Trophoblast cell (in vitro differentiated cells and primary cell): Measurements from ENCODE around the gene TMBIM4.

Experiments used
- DNase-seq, 2 donors: peaks; one replicate each; pipeline ENCODE4 v3.0.0-alpha.2; 2016
- H2AFZ ChIP-seq: 2 replicates; pipeline ENCODE4 v1.6.1; 2013; ENCODE audit warnings: low read length, moderate library complexity, mild to moderate bottlenecking; ENCODE audit not compliant: insufficient read depth, poor library complexity
- H2AK5ac ChIP-seq: 2 replicates; pipeline ENCODE4 v1.6.1; 2013; ENCODE audit warnings: mild to moderate bottlenecking, low read length
- H2BK120ac ChIP-seq: 2 replicates; pipeline ENCODE4 v1.6.1; 2013; ENCODE audit warnings: low read length, mild to moderate bottlenecking, moderate library complexity; ENCODE audit not compliant: insufficient read depth, poor library complexity
- H2BK12ac ChIP-seq: 2 replicates; pipeline ENCODE4 v1.6.1; 2013; ENCODE audit warnings: mild to moderate bottlenecking, low read length, moderate library complexity
- H2BK5ac ChIP-seq: 2 replicates; pipeline ENCODE4 v1.6.1; 2013; ENCODE audit warnings: low read length, low read depth, moderate library complexity, mild to moderate bottlenecking; ENCODE audit not compliant: poor library complexity
- H3K14ac ChIP-seq: 2 replicates; pipeline ENCODE4 v1.6.1; 2013; ENCODE audit warnings: mild to moderate bottlenecking, low read length
- H3K18ac ChIP-seq: 2 replicates; pipeline ENCODE4 v1.6.1; 2013; ENCODE audit warnings: mild to moderate bottlenecking, low read length
- H3K23ac ChIP-seq: 2 replicates; pipeline ENCODE4 v1.6.1; 2013; ENCODE audit warnings: low read length
- H3K27ac ChIP-seq: 2 replicates; pipeline ENCODE4 v1.5.1; 2013; ENCODE audit warnings: low read depth, mild to moderate bottlenecking, inconsistent platforms, low read length, moderate library complexity
- H3K27me3 ChIP-seq: 2 replicates; pipeline ENCODE4 v1.6.1; 2013; ENCODE audit warnings: inconsistent platforms, mild to moderate bottlenecking, low read length, moderate library complexity; ENCODE audit not compliant: insufficient read depth
- H3K36me3 ChIP-seq, 2 experiments: 1 replicate in 1 of 2; 2 replicates in 1 of 2; pipeline ENCODE4 v1.6.1; 2013; ENCODE audit warnings: low read length in 2 of 2, mild to moderate bottlenecking in 2 of 2, moderate library complexity in 1 of 2; ENCODE audit not compliant: insufficient read depth in 2 of 2, control insufficient read depth in 1 of 2
- H3K4ac ChIP-seq: 2 replicates; pipeline ENCODE4 v1.6.1; 2013; ENCODE audit warnings: low read depth, mild to moderate bottlenecking, low read length, moderate library complexity
- H3K4me1 ChIP-seq, 2 experiments: 1 replicate in 1 of 2; 2 replicates in 1 of 2; pipeline ENCODE4 v1.6.1; 2013; ENCODE audit warnings: low read length in 2 of 2, mild to moderate bottlenecking in 2 of 2, moderate library complexity in 1 of 2; ENCODE audit not compliant: insufficient read depth in 2 of 2, control insufficient read depth in 1 of 2
- H3K4me2 ChIP-seq: 2 replicates; pipeline ENCODE4 v1.6.1; 2013; ENCODE audit warnings: inconsistent platforms, mild to moderate bottlenecking, low read length, moderate library complexity
- H3K4me3 ChIP-seq: 2 replicates; pipeline ENCODE4 v1.5.1; 2013; ENCODE audit warnings: mild to moderate bottlenecking, low read depth, low read length, inconsistent platforms
- H3K79me1 ChIP-seq: one replicate; pipeline ENCODE4 v1.6.1; 2013; ENCODE audit warnings: low read length
- H3K79me2 ChIP-seq: 2 replicates; pipeline ENCODE4 v1.6.1; 2013; ENCODE audit warnings: low read length, mild to moderate bottlenecking; ENCODE audit not compliant: control insufficient read depth, insufficient read depth, poor library complexity
- H3K9ac ChIP-seq: 2 replicates; pipeline ENCODE4 v1.6.1; 2013; ENCODE audit warnings: mild to moderate bottlenecking, low read length
- H3K9me3 ChIP-seq: 2 replicates; pipeline ENCODE4 v1.6.1; 2013; ENCODE audit warnings: low read depth, mild to moderate bottlenecking, control low read depth, inconsistent platforms, low read length; ENCODE audit not compliant: insufficient read depth
- H4K12ac ChIP-seq: 2 replicates; pipeline ENCODE4 v1.6.1; 2013; ENCODE audit warnings: low read depth, mild to moderate bottlenecking, low read length, moderate library complexity
- H4K8ac ChIP-seq: 2 replicates; pipeline ENCODE4 v1.6.1; 2013; ENCODE audit warnings: low read depth, mild to moderate bottlenecking, low read length, moderate library complexity
- H4K91ac ChIP-seq: one replicate; pipeline ENCODE4 v1.6.1; 2013; ENCODE audit warnings: low read depth, mild to moderate bottlenecking, low read length, moderate library complexity
- WGBS: extraction: QIAGEN DNeasy Blood & Tissue Kit; methylation state at CpG from one replicate; pipeline ENCODE4 v1.1.7; 2013; ENCODE audit warnings: missing lambda C conversion rate; ENCODE audit not compliant: insufficient read length, insufficient coverage; ENCODE audit errors: extremely low coverage; 5-methylcytosine and 5-hydroxymethylcytosine counted together

Gene TMBIM4

DNA sequence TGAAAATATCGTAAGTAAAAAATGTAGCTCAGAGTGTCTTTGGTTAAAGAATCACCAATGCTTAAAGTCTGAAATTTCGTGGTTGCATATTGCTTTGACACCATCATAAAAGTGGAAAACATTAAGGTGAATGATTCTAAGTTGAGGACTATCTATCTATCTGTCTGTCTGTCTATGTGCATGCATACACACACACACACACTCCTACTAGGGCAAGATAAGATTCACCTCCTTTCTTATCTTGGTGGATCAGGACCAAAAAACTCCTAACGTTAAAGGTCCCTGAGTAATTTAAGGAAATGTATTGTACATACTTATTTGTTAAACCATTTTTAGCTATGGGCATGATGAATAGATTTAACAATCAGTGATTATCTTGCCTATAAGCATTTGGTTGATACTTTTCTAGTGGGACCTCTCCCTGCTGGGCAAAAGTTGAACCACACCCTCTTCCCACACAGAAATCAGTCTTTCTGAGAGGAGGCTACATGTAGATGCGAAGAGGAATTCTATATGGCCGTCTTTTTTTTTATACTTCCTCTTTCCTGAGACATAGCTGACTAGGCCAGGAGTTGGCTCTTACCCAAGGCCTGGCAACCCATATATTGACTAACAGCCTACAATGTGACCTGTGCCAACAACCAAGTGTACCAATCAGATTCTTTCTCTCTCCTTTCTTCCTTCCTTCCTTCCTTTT is 19.9 kb downstream of the TMBIM4 start:
- no peak overlapping the region for H2BK120ac ChIP-seq

DNA sequence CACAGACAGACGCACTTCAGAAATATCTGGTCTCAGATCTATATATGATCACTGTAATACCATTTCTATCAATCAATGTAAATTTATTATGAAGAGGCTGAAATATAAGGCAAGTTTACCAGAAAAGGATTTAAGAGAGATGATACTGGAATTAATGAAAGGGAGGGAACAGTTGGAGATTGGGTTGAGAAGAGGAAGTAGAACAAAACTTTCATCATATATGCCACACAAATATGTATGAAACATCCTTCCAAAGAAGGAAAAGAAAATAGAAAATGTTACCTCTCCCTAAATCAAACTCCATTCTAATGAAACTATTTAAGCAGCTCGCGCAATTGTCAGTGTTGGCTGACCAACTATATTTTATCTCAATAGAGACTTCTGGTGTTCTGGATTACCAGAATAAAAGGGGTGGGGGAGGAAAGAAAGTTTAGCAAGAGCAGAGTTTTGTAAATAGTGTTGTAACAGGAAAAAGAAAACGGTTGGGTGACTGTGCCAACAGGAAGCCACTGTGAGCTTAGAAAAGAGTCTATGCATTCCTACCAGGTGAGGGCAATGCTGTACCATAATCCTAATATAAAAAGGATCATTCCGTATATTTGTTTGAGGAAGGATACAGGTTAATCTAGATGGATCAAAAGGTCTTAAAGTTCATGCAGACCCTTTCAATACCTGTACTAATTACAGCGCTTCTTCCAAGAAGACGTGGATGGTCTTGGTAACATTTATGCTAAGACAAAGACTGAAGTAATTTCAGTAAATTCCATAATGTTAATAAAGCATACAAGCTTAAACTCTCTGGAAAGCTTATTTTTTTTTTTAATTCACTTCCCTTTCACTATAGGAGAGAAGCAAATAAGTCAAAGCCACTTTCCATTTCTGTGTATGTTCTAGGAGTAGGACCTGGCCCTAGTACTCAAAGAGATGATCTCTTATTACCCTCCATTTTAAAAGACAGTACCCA is 24.7 kb downstream of the TMBIM4 start:
- no peak overlapping the region for H4K91ac ChIP-seq
- H4K12ac ChIP-seq = no peak overlapping the region
- no peak overlapping the region for H3K4me2 ChIP-seq
- no peak overlapping the region for H2AK5ac ChIP-seq
- H3K4me1 ChIP-seq = no peaks in the 10 kb centered on the region
- H3K79me2 ChIP-seq = no peaks in the 10 kb centered on the region
- WGBS = no CpG with 5 or more reads among the region's 7 CpGs
- H3K4me3 ChIP-seq = no peak overlapping the region
- H3K18ac ChIP-seq = no peak overlapping the region
- no peaks in the 10 kb centered on the region for H3K79me1 ChIP-seq
- H3K14ac ChIP-seq = no peak overlapping the region
- no peak overlapping the region for H3K9ac ChIP-seq
- no peak overlapping the region for H2BK5ac ChIP-seq
- H2BK12ac ChIP-seq = no peak overlapping the region
- no peaks in the 10 kb centered on the region for H3K27me3 ChIP-seq
- H3K4ac ChIP-seq = no peak overlapping the region
- H3K23ac ChIP-seq = no peak overlapping the region
- peak; percentile 41 to 79 for DNase-seq
- no peak overlapping the region for H3K27ac ChIP-seq
- H4K8ac ChIP-seq = no peak overlapping the region
- H3K36me3 ChIP-seq = peaks cover 0 to 3% of the 10 kb centered on the region in 2 experiments
- no peak overlapping the region for H2BK120ac ChIP-seq
- no peak overlapping the region for H2AFZ ChIP-seq
- no peaks in the 10 kb centered on the region for H3K9me3 ChIP-seq

More for the DNA sequence above, 19.9 kb downstream of the TMBIM4 start:
- Histone ChIP-seq H2BK12ac (no peak overlapping the region), H3K79me1 (no peaks in the 10 kb centered on the region), H2AFZ (no peak overlapping the region), H3K4ac (no peak overlapping the region), H3K36me3 (no peaks in the 10 kb centered on the region), H3K4me2 (no peak overlapping the region), H4K12ac (no peak overlapping the region), H3K18ac (no peak overlapping the region), H3K4me1 (no peaks in the 10 kb centered on the region), H2AK5ac (no peak overlapping the region), H3K23ac (no peak overlapping the region), H3K27me3 (no peaks in the 10 kb centered on the region), H3K14ac (no peak overlapping the region), H4K91ac (no peak overlapping the region), H3K9ac (no peak overlapping the region), H3K4me3 (no peak overlapping the region), H3K79me2 (no peaks in the 10 kb centered on the region), H4K8ac (no peak overlapping the region), H3K27ac (no peak overlapping the region), H2BK5ac (no peak overlapping the region), H3K9me3 (no peaks in the 10 kb centered on the region)
- no peak for DNase-seq
- whole genome bisulfite sequencing = no CpG with 5 or more reads among the region's 5 CpGs

DNA sequence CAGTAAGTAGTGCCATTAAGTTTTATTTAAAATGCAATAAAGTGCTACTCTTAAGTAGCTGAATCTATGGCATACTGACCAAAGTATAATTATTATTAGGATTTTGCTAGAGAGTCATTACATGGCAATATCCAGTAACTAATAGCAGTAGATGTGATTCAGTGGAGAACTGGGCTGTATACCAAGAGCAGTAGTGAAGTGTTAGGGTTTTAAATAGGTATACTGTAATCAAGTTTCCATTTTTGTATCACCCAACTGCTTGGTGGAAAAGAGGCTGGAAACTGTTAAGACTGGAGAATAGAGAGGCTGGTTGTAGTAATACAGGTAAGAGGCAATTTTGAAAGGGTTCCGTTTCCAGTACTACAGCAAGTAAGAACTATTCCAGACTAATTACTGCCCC is 25.9 kb downstream of the TMBIM4 start:
- WGBS = no CpG with 5 or more reads among the region's 1 CpG
- Histone ChIP-seq H4K91ac (no peak overlapping the region), H3K4me3 (no peak overlapping the region), H3K9ac (no peak overlapping the region), H3K23ac (no peak overlapping the region), H2BK5ac (no peak overlapping the region), H3K14ac (no peak overlapping the region), H3K79me1 (no peaks in the 10 kb centered on the region), H3K4ac (no peak overlapping the region), H2BK12ac (no peak overlapping the region), H4K8ac (no peak overlapping the region), H2BK120ac (no peak overlapping the region), H3K27me3 (no peaks in the 10 kb centered on the region), H3K27ac (no peak overlapping the region), H3K36me3 (peaks cover 0 to 7% of the 10 kb centered on the region in 2 experiments), H2AK5ac (no peak overlapping the region), H3K9me3 (no peaks in the 10 kb centered on the region), H4K12ac (no peak overlapping the region), H3K18ac (no peak overlapping the region), H3K79me2 (no peaks in the 10 kb centered on the region), H3K4me2 (no peak overlapping the region), H3K4me1 (no peaks in the 10 kb centered on the region), H2AFZ (no peak overlapping the region)
- no peak for DNase-seq

DNA sequence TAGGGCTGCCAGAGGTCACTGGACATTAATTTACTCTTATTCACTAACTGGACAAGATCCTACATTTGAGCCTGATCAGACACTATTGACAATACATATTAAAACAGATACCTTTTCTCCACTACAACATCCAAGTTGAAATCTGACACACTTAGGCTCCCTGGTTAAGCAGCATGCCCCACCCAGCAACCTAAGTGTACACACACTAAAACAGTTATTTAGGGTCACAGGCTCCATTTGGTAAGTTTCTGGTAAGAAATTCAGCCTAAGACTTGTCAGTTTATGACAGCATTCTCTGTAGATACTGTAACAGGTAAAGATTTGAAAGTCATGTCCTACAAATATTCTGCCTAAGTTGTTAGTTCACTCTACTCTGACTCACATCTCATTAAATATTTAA is 27.0 kb downstream of the TMBIM4 start:
- Histone ChIP-seq H4K91ac (no peak overlapping the region), H3K79me2 (no peaks in the 10 kb centered on the region)

More for the DNA sequence above, 27.0 kb downstream of the TMBIM4 start:
- Histone ChIP-seq H2AFZ (no peak overlapping the region), H3K4ac (no peak overlapping the region), H2BK120ac (no peak overlapping the region), H4K12ac (no peak overlapping the region), H4K8ac (no peak overlapping the region), H2BK12ac (no peak overlapping the region), H3K14ac (no peak overlapping the region), H3K4me3 (no peak overlapping the region), H3K9me3 (no peaks in the 10 kb centered on the region), H2AK5ac (no peak overlapping the region), H3K23ac (no peak overlapping the region), H3K36me3 (peaks cover 0 to 9% of the 10 kb centered on the region in 2 experiments), H3K79me1 (no peaks in the 10 kb centered on the region), H2BK5ac (no peak overlapping the region), H3K27me3 (no peaks in the 10 kb centered on the region), H3K18ac (no peak overlapping the region), H3K4me1 (no peaks in the 10 kb centered on the region), H3K9ac (no peak overlapping the region), H3K27ac (no peak overlapping the region), H3K4me2 (no peak overlapping the region)
- DNase-seq = no peak
